ENCODE measurements around the gene BEX4. TPM values are rescaled to one million over a fixed set of nuclear protein-coding genes. Genes with fewer than 3 reads are reported as not detected.
A peak's percentile ranks its signal among the peaks of the same experiment; 100 is the strongest.

Gene BEX4
- total and polyA plus RNA-seq, 9 of the 15 experiments (the other 6 are each of a cell fraction or from before 2014, with no cell fraction given): 74.6 to 399 (median 154) TPM

DNA sequence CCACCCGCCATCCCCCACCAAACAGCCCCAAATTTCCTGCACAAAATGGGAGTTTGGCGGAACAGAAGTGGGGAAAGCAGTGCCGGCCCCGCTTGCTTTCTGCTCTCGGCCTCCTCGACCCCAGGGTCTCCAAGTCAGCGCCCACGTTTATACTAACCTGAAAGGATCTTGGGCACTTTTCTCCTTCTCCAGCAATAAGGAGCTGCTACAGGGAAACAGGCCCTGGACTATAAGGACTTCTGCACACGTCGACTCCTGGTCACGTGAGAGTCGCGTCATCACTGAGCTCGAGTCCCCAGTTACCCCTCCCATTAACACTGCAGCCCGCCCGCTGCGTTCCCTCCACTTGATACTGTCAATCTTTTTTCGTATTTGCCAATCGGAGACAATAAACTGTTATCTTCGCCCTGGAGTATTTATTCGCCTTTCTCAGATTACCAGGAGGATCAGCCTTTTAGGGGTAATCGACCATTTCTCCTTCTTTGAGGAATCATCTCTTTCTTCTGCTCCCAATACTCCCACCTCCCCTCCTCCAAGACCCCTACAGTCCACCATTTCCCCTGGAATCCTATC lies 40.1 kb downstream of the BEX4 start, which contains the start of gene TCEAL8 (continued):
- TF ChIP-seq, protein P1, sequence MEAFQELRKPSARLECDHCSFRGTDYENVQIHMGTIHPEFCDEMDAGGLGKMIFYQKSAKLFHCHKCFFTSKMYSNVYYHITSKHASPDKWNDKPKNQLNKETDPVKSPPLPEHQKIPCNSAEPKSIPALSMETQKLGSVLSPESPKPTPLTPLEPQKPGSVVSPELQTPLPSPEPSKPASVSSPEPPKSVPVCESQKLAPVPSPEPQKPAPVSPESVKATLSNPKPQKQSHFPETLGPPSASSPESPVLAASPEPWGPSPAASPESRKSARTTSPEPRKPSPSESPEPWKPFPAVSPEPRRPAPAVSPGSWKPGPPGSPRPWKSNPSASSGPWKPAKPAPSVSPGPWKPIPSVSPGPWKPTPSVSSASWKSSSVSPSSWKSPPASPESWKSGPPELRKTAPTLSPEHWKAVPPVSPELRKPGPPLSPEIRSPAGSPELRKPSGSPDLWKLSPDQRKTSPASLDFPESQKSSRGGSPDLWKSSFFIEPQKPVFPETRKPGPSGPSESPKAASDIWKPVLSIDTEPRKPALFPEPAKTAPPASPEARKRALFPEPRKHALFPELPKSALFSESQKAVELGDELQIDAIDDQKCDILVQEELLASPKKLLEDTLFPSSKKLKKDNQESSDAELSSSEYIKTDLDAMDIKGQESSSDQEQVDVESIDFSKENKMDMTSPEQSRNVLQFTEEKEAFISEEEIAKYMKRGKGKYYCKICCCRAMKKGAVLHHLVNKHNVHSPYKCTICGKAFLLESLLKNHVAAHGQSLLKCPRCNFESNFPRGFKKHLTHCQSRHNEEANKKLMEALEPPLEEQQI (IDR thresholded peaks at IDR 0.05): no peak
- TF ChIP-seq NONO (IDR thresholded peaks at IDR 0.05; ENCODE audit: low read depth in 2 of 2, low read length in 1 of 2) (no peak), FIP1L1 (IDR thresholded peaks at IDR 0.05; ENCODE audit: low read depth, low read length, poor library complexity, severe bottlenecking) (no peak), DMBX1 (CRISPR knock-in tag; IDR thresholded peaks at IDR 0.05; ENCODE audit: borderline replicate concordance) (no peak), TEAD1 (CRISPR knock-in tag; IDR thresholded peaks at IDR 0.05) (no peak), ZKSCAN1 (IDR thresholded peaks at IDR 0.05; ENCODE audit: low read depth, low read length) (no peak), RB1 (IDR thresholded peaks at IDR 0.05; ENCODE audit: low read depth) (no peak), ATF2 (CRISPR knock-in tag; IDR thresholded peaks at IDR 0.05) (no peak), SRSF9 (IDR thresholded peaks at IDR 0.05; ENCODE audit: borderline replicate concordance, low read depth, low read length) (no peak), ZNF785 (CRISPR knock-in tag; IDR thresholded peaks at IDR 0.05) (no peak), ETS2 (tag; IDR thresholded peaks at IDR 0.05; ENCODE audit: borderline replicate concordance, poor library complexity, severe bottlenecking) (no peak), ZNF165 (CRISPR knock-in tag; IDR thresholded peaks at IDR 0.05; ENCODE audit: borderline replicate concordance) (no peak), ARNT (IDR thresholded peaks at IDR 0.05) (no peak), PATZ1 (CRISPR knock-in tag; IDR thresholded peaks at IDR 0.05; ENCODE audit: borderline replicate concordance) (no peak), TCF7L2 (IDR thresholded peaks at IDR 0.05; ENCODE audit: low read depth, low read length) (no peak), ZBTB34 (CRISPR knock-in tag; IDR thresholded peaks at IDR 0.05) (no peak), CBFA2T2 (conservative IDR thresholded peaks at IDR 0.05) (peak; percentile 42)
- TF ChIP-seq, protein P2, sequence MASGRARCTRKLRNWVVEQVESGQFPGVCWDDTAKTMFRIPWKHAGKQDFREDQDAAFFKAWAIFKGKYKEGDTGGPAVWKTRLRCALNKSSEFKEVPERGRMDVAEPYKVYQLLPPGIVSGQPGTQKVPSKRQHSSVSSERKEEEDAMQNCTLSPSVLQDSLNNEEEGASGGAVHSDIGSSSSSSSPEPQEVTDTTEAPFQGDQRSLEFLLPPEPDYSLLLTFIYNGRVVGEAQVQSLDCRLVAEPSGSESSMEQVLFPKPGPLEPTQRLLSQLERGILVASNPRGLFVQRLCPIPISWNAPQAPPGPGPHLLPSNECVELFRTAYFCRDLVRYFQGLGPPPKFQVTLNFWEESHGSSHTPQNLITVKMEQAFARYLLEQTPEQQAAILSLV (tag; IDR thresholded peaks at IDR 0.05): no peak
- TF ChIP-seq, protein P3, sequence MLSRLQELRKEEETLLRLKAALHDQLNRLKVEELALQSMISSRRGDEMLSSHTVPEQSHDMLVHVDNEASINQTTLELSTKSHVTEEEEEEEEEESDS (CRISPR knock-in tag; IDR thresholded peaks at IDR 0.05): no peak

All from K562 (cell line).